WTC11 (cell line): ENCODE results near the gene CDH18. TPM values are rescaled to one million over a fixed set of nuclear protein-coding genes. Genes with fewer than 3 reads are reported as not detected.

Source experiments
- ATAC-seq: fragments of 200-7000 bp; cut with Tn5 transposase; 2 replicates; pipeline ENCODE4 v1.10.0; 2021; ENCODE audit warnings: mild to moderate bottlenecking, moderate library complexity
- CTCF ChIA-PET: fragments of 300-600 bp; sonication (Branson Sonifier 250); formaldehyde crosslinking; loops from one replicate; lab custom pipeline; 2021; ENCODE audit warnings: antibody characterized with exemption; lab: Charles Lee
- POLR2A ChIA-PET: fragments of 350-600 bp; sonication (Branson Sonifier 250); formaldehyde crosslinking; loops from one replicate; lab custom pipeline; 2021; ENCODE audit warnings: antibody characterized with exemption; lab: Charles Lee
- DNase-seq: peaks from one replicate; pipeline ENCODE4 v3.0.0; 2021; ENCODE audit warnings: low spot score
- H3K27ac Mint-ChIP-seq: 2 replicates; pipeline ENCODE4 v1.8.0; 2021; ENCODE audit warnings: mixed read lengths
- H3K27me3 Mint-ChIP-seq: 2 replicates; pipeline ENCODE4 v1.8.0; 2021; ENCODE audit warnings: low read depth, mild to moderate bottlenecking, moderate library complexity, mixed read lengths
- H3K36me3 Mint-ChIP-seq: 2 replicates; pipeline ENCODE4 v1.8.0; 2021; ENCODE audit warnings: mixed read lengths
- H3K4me1 Mint-ChIP-seq: 2 replicates; pipeline ENCODE4 v1.8.0; 2022; ENCODE audit warnings: mixed read lengths
- H3K4me3 Mint-ChIP-seq: 2 replicates; pipeline ENCODE4 v1.8.0; 2021; ENCODE audit warnings: mild to moderate bottlenecking, moderate library complexity, mixed read lengths
- H3K9me3 Mint-ChIP-seq: 2 replicates; pipeline ENCODE4 v1.8.0; 2021; ENCODE audit warnings: mixed read lengths
- CREB1 ChIP-seq: sonication (generic); formaldehyde crosslinking; IDR thresholded peaks from 2 replicates; pipeline ENCODE4 v1.8.0; 2023; ENCODE audit warnings: mild to moderate bottlenecking, missing genetic modification reagents
- EMX1 ChIP-seq: fragments of 250-450 bp; sonication (Bioruptor Pico); IDR thresholded peaks from 2 replicates; pipeline ENCODE4 v1.8.0; 2021; ENCODE audit warnings: mild to moderate bottlenecking
- FOXP1 ChIP-seq: sonication (generic); formaldehyde crosslinking; IDR thresholded peaks from 2 replicates; pipeline ENCODE4 v1.8.0; 2022; ENCODE audit warnings: missing genetic modification reagents, mild to moderate bottlenecking, moderate library complexity, borderline replicate concordance
- GTF2I ChIP-seq: fragments of 250-450 bp; sonication (Bioruptor Pico); conservative IDR thresholded peaks from 2 replicates; pipeline ENCODE4 v1.4.0; 2021; ENCODE audit warnings: mild to moderate bottlenecking
- JUN ChIP-seq: sonication (generic); formaldehyde crosslinking; IDR thresholded peaks from 2 replicates; pipeline ENCODE4 v1.8.0; 2023; ENCODE audit warnings: mild to moderate bottlenecking, missing genetic modification reagents
- NR1H2 ChIP-seq: sonication (generic); formaldehyde crosslinking; IDR thresholded peaks from 2 replicates; pipeline ENCODE4 v1.9.0; 2021; ENCODE audit warnings: mild to moderate bottlenecking, moderate library complexity, missing genetic modification reagents
- NR3C1 ChIP-seq: sonication (generic); formaldehyde crosslinking; conservative IDR thresholded peaks from 2 replicates; pipeline ENCODE4 v1.8.1; 2023; ENCODE audit warnings: low read depth, mild to moderate bottlenecking, missing genetic modification reagents
- OVOL2 ChIP-seq: fragments of 250-450 bp; sonication (Bioruptor Pico); IDR thresholded peaks from 2 replicates; pipeline ENCODE4 v1.9.0; 2021; ENCODE audit warnings: mild to moderate bottlenecking, borderline replicate concordance
- PRRX2 ChIP-seq: fragments of 250-450 bp; sonication (Bioruptor Pico); IDR thresholded peaks from 2 replicates; pipeline ENCODE4 v1.8.0; 2021; ENCODE audit warnings: mild to moderate bottlenecking
- TCF7 ChIP-seq: sonication (generic); formaldehyde crosslinking; IDR thresholded peaks from 2 replicates; pipeline ENCODE4 v1.8.0; 2022; ENCODE audit warnings: mild to moderate bottlenecking, low read depth, missing genetic modification reagents, moderate library complexity
- TEAD1 ChIP-seq: sonication (generic); formaldehyde crosslinking; IDR thresholded peaks from 2 replicates; pipeline ENCODE4 v1.8.0; 2022; ENCODE audit warnings: mild to moderate bottlenecking, missing genetic modification reagents
- ZNF121 ChIP-seq: sonication (generic); formaldehyde crosslinking; IDR thresholded peaks from 2 replicates; pipeline ENCODE4 v1.8.0; 2023; ENCODE audit warnings: missing genetic modification reagents
- total RNA-seq: library from RNA; stranded (reverse); gene quantifications from 3 replicates; pipeline ENCODE4 v1.2.3, GENCODE V29; 2021
- TF ChIP-seq, protein P1 (sequence below): fragments of 250-450 bp; sonication (Bioruptor Pico); IDR thresholded peaks from 2 replicates; pipeline ENCODE4 v1.9.0; 2021; ENCODE audit warnings: mild to moderate bottlenecking
- TF ChIP-seq, protein P2 (sequence below): sonication (generic); formaldehyde crosslinking; IDR thresholded peaks from 2 replicates; pipeline ENCODE4 v1.8.1; 2022; ENCODE audit warnings: missing genetic modification reagents, borderline replicate concordance
- TF ChIP-seq, protein P3 (sequence below): sonication (generic); formaldehyde crosslinking; IDR thresholded peaks from 2 replicates; pipeline ENCODE4 v1.8.0; 2023; ENCODE audit warnings: missing genetic modification reagents, mild to moderate bottlenecking, borderline replicate concordance
- TF ChIP-seq, protein P4 (sequence below): sonication (generic); formaldehyde crosslinking; IDR thresholded peaks from 2 replicates; pipeline ENCODE4 v1.8.1; 2022; ENCODE audit warnings: low read depth, mild to moderate bottlenecking, moderate library complexity, missing genetic modification reagents, borderline replicate concordance
- TF ChIP-seq, protein P5 (sequence below): fragments of 250-450 bp; sonication (Bioruptor Pico); IDR thresholded peaks from 2 replicates; pipeline ENCODE4 v1.9.0; 2021; ENCODE audit warnings: mild to moderate bottlenecking, borderline replicate concordance

CDH18 gene
- total RNA-seq, 1 experiment from 2014 or later: 0.24 TPM

DNA sequence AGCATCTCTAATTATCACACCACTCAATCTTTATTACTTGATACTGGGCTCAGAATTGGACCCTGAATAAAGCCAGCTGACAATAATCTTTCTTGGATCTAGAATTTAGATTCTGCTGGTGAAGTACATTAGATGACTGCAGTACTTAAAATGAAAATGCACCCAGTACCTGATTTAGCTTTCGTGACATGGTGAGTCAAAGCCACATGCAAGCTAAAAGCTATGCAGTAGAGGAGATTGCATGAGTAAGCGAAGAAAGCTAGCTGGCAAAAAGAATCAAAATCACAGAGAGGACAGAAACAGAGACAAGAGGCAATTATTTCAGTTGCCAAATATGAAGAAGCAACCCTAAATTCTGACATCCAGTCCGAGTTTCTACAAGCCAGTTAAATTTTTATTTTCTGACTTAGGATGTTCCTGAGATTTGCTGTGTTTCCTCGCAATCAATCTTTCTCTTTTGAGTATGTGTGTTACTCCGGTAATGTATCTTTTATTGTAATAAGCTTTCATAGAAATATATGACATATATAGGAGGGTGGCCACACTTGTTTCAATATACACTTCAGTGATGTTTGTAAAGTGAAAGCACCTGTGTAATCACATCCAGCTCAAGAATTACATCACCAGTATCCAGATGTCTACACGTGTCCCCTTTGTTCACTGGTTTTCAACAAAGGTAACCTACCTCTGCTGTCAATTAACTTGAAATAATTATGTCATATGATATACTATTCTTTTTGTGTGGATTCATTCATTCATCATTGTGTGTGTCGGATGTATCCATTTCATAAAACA, 101.7 kb downstream of the CDH18 start:
- Mint-ChIP-seq H3K27ac (no peak overlapping the region), H3K36me3 (no peaks in the 10 kb centered on the region), H3K9me3 (no peaks in the 10 kb centered on the region), H3K4me3 (no peak overlapping the region), H3K27me3 (peaks cover 11% of the 10 kb centered on the region), H3K4me1 (peaks cover 22% of the 10 kb centered on the region)
- ChIA-PET POLR2A (no interaction called here), CTCF (interaction anchor here (0.6 kb wide), 1 partner anchor 18 kb away, joined by 3 read pairs; no protein-coding TSS in a partner anchor)
- TF ChIP-seq, protein P1, sequence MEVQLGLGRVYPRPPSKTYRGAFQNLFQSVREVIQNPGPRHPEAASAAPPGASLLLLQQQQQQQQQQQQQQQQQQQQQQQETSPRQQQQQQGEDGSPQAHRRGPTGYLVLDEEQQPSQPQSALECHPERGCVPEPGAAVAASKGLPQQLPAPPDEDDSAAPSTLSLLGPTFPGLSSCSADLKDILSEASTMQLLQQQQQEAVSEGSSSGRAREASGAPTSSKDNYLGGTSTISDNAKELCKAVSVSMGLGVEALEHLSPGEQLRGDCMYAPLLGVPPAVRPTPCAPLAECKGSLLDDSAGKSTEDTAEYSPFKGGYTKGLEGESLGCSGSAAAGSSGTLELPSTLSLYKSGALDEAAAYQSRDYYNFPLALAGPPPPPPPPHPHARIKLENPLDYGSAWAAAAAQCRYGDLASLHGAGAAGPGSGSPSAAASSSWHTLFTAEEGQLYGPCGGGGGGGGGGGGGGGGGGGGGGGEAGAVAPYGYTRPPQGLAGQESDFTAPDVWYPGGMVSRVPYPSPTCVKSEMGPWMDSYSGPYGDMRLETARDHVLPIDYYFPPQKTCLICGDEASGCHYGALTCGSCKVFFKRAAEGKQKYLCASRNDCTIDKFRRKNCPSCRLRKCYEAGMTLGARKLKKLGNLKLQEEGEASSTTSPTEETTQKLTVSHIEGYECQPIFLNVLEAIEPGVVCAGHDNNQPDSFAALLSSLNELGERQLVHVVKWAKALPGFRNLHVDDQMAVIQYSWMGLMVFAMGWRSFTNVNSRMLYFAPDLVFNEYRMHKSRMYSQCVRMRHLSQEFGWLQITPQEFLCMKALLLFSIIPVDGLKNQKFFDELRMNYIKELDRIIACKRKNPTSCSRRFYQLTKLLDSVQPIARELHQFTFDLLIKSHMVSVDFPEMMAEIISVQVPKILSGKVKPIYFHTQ (CRISPR knock-in tag): no peak
- no peak for TF ChIP-seq JUN (CRISPR knock-in tag)
- no peak for TF ChIP-seq GTF2I (CRISPR knock-in tag)
- TF ChIP-seq, protein P2, sequence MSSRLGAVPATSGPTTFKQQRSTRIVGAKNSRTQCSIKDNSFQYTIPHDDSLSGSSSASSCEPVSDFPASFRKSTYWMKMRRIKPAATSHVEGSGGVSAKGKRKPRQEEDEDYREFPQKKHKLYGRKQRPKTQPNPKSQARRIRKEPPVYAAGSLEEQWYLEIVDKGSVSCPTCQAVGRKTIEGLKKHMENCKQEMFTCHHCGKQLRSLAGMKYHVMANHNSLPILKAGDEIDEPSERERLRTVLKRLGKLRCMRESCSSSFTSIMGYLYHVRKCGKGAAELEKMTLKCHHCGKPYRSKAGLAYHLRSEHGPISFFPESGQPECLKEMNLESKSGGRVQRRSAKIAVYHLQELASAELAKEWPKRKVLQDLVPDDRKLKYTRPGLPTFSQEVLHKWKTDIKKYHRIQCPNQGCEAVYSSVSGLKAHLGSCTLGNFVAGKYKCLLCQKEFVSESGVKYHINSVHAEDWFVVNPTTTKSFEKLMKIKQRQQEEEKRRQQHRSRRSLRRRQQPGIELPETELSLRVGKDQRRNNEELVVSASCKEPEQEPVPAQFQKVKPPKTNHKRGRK (CRISPR knock-in tag): no peak
- DNase-seq (no peak), ATAC-seq (no peak)

DNA sequence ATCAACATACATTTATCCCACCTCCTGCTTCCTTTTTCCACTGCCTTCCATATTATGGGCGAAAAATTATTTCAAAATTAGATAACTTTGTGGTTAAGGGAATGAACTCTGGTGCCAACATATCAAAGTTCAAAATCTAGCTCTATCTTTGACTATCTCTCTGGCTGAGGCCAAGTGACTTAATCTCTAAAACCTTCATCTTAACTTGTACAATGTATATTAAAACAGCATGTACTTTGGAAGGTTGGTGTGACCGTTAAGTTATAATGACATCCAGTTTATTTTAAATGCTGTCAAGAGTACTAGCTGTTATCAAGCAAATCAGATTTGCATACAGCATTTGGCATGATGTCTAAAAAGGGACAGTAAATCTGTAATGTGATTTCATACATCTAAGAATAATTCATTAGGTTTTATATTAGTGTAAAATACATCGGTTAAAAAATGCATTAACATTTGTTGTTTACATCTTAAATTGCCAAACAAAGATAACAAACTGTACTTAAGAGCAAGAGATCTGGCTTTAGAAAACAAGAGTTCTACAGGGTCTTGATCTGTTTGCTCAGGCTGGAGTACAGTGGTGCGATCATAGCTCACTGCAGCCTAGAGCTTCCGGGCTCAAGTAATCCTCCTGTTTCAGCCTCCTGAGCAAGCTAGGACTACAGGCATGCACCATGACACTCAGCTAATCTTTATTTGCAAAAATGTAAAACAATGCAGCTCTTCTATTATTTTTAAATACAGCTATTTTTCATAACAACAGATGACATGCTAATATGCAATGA, 102.8 kb downstream of the CDH18 start:
- ChIA-PET POLR2A (no interaction called here), CTCF (no interaction called here)
- H3K4me1 Mint-ChIP-seq: peaks cover 33% of the 10 kb centered on the region
- H3K27me3 Mint-ChIP-seq: peaks cover 18% of the 10 kb centered on the region
- no peaks in the 10 kb centered on the region for H3K9me3 Mint-ChIP-seq
- no peak for ATAC-seq
- no peak overlapping the region for H3K4me3 Mint-ChIP-seq
- H3K36me3 Mint-ChIP-seq: no peaks in the 10 kb centered on the region
- no peak overlapping the region for H3K27ac Mint-ChIP-seq
- DNase-seq: no peak
- TF ChIP-seq, protein P3, sequence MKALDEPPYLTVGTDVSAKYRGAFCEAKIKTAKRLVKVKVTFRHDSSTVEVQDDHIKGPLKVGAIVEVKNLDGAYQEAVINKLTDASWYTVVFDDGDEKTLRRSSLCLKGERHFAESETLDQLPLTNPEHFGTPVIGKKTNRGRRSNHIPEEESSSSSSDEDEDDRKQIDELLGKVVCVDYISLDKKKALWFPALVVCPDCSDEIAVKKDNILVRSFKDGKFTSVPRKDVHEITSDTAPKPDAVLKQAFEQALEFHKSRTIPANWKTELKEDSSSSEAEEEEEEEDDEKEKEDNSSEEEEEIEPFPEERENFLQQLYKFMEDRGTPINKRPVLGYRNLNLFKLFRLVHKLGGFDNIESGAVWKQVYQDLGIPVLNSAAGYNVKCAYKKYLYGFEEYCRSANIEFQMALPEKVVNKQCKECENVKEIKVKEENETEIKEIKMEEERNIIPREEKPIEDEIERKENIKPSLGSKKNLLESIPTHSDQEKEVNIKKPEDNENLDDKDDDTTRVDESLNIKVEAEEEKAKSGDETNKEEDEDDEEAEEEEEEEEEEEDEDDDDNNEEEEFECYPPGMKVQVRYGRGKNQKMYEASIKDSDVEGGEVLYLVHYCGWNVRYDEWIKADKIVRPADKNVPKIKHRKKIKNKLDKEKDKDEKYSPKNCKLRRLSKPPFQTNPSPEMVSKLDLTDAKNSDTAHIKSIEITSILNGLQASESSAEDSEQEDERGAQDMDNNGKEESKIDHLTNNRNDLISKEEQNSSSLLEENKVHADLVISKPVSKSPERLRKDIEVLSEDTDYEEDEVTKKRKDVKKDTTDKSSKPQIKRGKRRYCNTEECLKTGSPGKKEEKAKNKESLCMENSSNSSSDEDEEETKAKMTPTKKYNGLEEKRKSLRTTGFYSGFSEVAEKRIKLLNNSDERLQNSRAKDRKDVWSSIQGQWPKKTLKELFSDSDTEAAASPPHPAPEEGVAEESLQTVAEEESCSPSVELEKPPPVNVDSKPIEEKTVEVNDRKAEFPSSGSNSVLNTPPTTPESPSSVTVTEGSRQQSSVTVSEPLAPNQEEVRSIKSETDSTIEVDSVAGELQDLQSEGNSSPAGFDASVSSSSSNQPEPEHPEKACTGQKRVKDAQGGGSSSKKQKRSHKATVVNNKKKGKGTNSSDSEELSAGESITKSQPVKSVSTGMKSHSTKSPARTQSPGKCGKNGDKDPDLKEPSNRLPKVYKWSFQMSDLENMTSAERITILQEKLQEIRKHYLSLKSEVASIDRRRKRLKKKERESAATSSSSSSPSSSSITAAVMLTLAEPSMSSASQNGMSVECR: no peak
- no peak for TF ChIP-seq NR3C1
- TF ChIP-seq OVOL2 (CRISPR knock-in tag): no peak
- TF ChIP-seq TCF7: no peak
- no peak for TF ChIP-seq FOXP1 (CRISPR knock-in tag)
- TF ChIP-seq TEAD1 (CRISPR knock-in tag): no peak
- no peak for TF ChIP-seq NR1H2 (CRISPR knock-in tag)
- no peak for TF ChIP-seq CREB1 (CRISPR knock-in tag)
- no peak for TF ChIP-seq EMX1 (CRISPR knock-in tag)
- no peak for TF ChIP-seq PRRX2
- no peak for TF ChIP-seq ZNF121 (CRISPR knock-in tag)
- TF ChIP-seq, protein P4, sequence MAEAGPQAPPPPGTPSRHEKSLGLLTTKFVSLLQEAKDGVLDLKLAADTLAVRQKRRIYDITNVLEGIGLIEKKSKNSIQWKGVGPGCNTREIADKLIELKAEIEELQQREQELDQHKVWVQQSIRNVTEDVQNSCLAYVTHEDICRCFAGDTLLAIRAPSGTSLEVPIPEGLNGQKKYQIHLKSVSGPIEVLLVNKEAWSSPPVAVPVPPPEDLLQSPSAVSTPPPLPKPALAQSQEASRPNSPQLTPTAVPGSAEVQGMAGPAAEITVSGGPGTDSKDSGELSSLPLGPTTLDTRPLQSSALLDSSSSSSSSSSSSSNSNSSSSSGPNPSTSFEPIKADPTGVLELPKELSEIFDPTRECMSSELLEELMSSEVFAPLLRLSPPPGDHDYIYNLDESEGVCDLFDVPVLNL (CRISPR knock-in tag): no peak
- TF ChIP-seq, protein P5, sequence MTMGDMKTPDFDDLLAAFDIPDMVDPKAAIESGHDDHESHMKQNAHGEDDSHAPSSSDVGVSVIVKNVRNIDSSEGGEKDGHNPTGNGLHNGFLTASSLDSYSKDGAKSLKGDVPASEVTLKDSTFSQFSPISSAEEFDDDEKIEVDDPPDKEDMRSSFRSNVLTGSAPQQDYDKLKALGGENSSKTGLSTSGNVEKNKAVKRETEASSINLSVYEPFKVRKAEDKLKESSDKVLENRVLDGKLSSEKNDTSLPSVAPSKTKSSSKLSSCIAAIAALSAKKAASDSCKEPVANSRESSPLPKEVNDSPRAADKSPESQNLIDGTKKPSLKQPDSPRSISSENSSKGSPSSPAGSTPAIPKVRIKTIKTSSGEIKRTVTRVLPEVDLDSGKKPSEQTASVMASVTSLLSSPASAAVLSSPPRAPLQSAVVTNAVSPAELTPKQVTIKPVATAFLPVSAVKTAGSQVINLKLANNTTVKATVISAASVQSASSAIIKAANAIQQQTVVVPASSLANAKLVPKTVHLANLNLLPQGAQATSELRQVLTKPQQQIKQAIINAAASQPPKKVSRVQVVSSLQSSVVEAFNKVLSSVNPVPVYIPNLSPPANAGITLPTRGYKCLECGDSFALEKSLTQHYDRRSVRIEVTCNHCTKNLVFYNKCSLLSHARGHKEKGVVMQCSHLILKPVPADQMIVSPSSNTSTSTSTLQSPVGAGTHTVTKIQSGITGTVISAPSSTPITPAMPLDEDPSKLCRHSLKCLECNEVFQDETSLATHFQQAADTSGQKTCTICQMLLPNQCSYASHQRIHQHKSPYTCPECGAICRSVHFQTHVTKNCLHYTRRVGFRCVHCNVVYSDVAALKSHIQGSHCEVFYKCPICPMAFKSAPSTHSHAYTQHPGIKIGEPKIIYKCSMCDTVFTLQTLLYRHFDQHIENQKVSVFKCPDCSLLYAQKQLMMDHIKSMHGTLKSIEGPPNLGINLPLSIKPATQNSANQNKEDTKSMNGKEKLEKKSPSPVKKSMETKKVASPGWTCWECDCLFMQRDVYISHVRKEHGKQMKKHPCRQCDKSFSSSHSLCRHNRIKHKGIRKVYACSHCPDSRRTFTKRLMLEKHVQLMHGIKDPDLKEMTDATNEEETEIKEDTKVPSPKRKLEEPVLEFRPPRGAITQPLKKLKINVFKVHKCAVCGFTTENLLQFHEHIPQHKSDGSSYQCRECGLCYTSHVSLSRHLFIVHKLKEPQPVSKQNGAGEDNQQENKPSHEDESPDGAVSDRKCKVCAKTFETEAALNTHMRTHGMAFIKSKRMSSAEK: no peak
